GM12878 (cell line): ENCODE data around the gene PARP2.

Source experiments
- CREM ChIP-seq: IDR thresholded peaks from 2 replicates; pipeline ENCODE4 v1.6.1; 2014; ENCODE audit warnings: antibody characterized with exemption, low read depth
- CTCF ChIP-seq, 3 experiments: IDR thresholded peaks in 2 of 3; conservative IDR thresholded peaks in 1 of 3; 2 replicates each; pipeline ENCODE4 v1.5.1; 2011; ENCODE audit warnings: low read depth in 3 of 3, low read length in 3 of 3, mild to moderate bottlenecking in 3 of 3, control low read depth in 2 of 3, moderate library complexity in 2 of 3, inconsistent platforms in 1 of 3, mixed read lengths in 1 of 3; ENCODE audit not compliant: control insufficient read depth in 2 of 3, insufficient read depth in 1 of 3; ENCODE audit errors: extremely low read depth in 1 of 3
- EP300 ChIP-seq, 2 experiments: fragments of 150-350 bp in 1 of 2; IDR thresholded peaks; 2 replicates each; pipeline ENCODE4 v1.6.1; 2011 to 2012; ENCODE audit warnings: low read depth in 2 of 2, low read length in 2 of 2, borderline replicate concordance in 1 of 2, improper control_type of control experiment in 1 of 2, inconsistent platforms in 1 of 2; ENCODE audit not compliant: control insufficient read depth in 1 of 2
- JUNB ChIP-seq: IDR thresholded peaks from 2 replicates; pipeline ENCODE4 v1.6.1; 2016; ENCODE audit warnings: antibody characterized with exemption, mild to moderate bottlenecking
- NFYB ChIP-seq: IDR thresholded peaks from 2 replicates; pipeline ENCODE4 v1.6.1; 2011; ENCODE audit warnings: low read depth, mild to moderate bottlenecking, low read length, improper control_type of control experiment, moderate library complexity; ENCODE audit not compliant: insufficient read depth
- POLR2A ChIP-seq: IDR thresholded peaks from 2 replicates; pipeline ENCODE4 v1.6.1; 2011; ENCODE audit warnings: low read depth, mild to moderate bottlenecking, low read length
- USF1 ChIP-seq: IDR thresholded peaks from 2 replicates; pipeline ENCODE4 v1.6.1; 2011; ENCODE audit warnings: borderline replicate concordance, low read depth, mild to moderate bottlenecking, moderate library complexity, mixed read lengths, low read length; ENCODE audit not compliant: insufficient read depth; ENCODE audit errors: extremely low read length
- YBX1 ChIP-seq: fragments of 450-650 bp; IDR thresholded peaks from 2 replicates; pipeline ENCODE4 v1.6.1; 2016; ENCODE audit warnings: antibody characterized with exemption
- ZNF274 ChIP-seq: IDR thresholded peaks from one replicate; pipeline ENCODE4 v1.8.0; 2011; ENCODE audit not compliant: insufficient read length, insufficient read depth

- TF ChIP-seq EP300 (IDR thresholded peaks at IDR 0.05; ENCODE audit: borderline replicate concordance in 1 of 2, control insufficient read depth in 1 of 2, low read depth in 2 of 2, low read length in 2 of 2) = no peak
- no peak for TF ChIP-seq JUNB
- TF ChIP-seq POLR2A = no peak
- no peak for TF ChIP-seq NFYB
- no peak for TF ChIP-seq YBX1
- TF ChIP-seq CREM = no peak
- no peak for TF ChIP-seq CTCF (IDR thresholded peaks at IDR 0.05 in 2 of 3, conservative IDR thresholded peaks at IDR 0.05 in 1 of 3; ENCODE audit: control insufficient read depth in 2 of 3, extremely low read depth in 1 of 3, insufficient read depth in 1 of 3, low read depth in 3 of 3, low read length in 3 of 3)
- no peak for TF ChIP-seq ZNF274
- no peak for TF ChIP-seq USF1
These were observed 9.4 kb upstream of the PARP2 start for GRCh38 chr14:20334017-20334416.
